ENCODE results near the gene ESRRG. TPM values are rescaled to one million over a fixed set of nuclear protein-coding genes. Genes with fewer than 3 reads are reported as not detected.

Gene ESRRG
- total and polyA plus RNA-seq, 2 donors (not counting 1 experiment from before 2014, with no cell fraction given): 0.06 TPM; not detected in 1

- Mint-ChIP-seq H3K9me3 (ENCODE audit: insufficient read depth) (peaks cover 3% of the 10 kb centered on the region), H3K4me3 (no peak overlapping the region), H3K27ac (no peak overlapping the region), H3K27me3 (no peaks in the 10 kb centered on the region), H3K4me1 (no peaks in the 10 kb centered on the region)
- intact Hi-C loops (cut with micrococcal nuclease): no loop called here
- no peak overlapping the region for H3K4me2 ChIP-seq (replicated peaks; ENCODE audit: low read depth, low read length, poor library complexity, severe bottlenecking)
- H3K9ac ChIP-seq (ENCODE audit: low read length): no peak overlapping the region
- no peak for DNase-seq
- no peak overlapping the region for H3K27ac ChIP-seq (ENCODE audit: low read length in 2 of 2)
- ATAC-seq (ENCODE audit: low read depth): no peak
- ChIA-PET POLR2A (no interaction called here), CTCF (no interaction called here)
- no peak overlapping the region for H3K4me3 ChIP-seq (ENCODE audit: control extremely low read depth in 1 of 5, extremely low read depth in 1 of 5, insufficient read depth in 1 of 5, low read depth in 2 of 5, low read length in 4 of 5)
- H2AFZ ChIP-seq (ENCODE audit: insufficient read depth, low read depth, low read length, poor library complexity, severe bottlenecking): no peak overlapping the region
- no peaks in the 10 kb centered on the region for H4K20me1 ChIP-seq (ENCODE audit: control insufficient read depth, insufficient read depth, low read length, poor library complexity, severe bottlenecking)
- no peaks in the 10 kb centered on the region for H3K79me2 ChIP-seq (ENCODE audit: control insufficient read depth, insufficient read depth, low read length)
- H3K27me3 ChIP-seq (replicated peaks in 1 of 4; ENCODE audit: control extremely low read depth in 1 of 4, control insufficient read depth in 3 of 4, insufficient read depth in 4 of 4, low read length in 3 of 4): no peaks in the 10 kb centered on the region
- no peaks in the 10 kb centered on the region for H3K36me3 ChIP-seq (replicated peaks in 1 of 2; ENCODE audit: control extremely low read depth in 1 of 2, control insufficient read depth in 1 of 2, extremely low read depth in 1 of 2, insufficient read depth in 2 of 2, low read length in 1 of 2)
- peaks cover 0 to 4% (median 0%) of the 10 kb centered on the region in 3 donors for H3K9me3 ChIP-seq (ENCODE audit: control extremely low read depth in 1 of 3, control insufficient read depth in 2 of 3, insufficient read depth in 1 of 3, low read length in 2 of 3)
- no peak for TF ChIP-seq EZH2 (IDR thresholded peaks at IDR 0.05; ENCODE audit: borderline replicate concordance, insufficient read depth, low read depth, low read length, poor library complexity, severe bottlenecking)
- no peak for TF ChIP-seq CTCF (IDR thresholded peaks at IDR 0.05)
- H3K4me1 ChIP-seq (ENCODE audit: control insufficient read depth in 2 of 2, insufficient read depth in 2 of 2, low read length in 2 of 2): no peaks in the 10 kb centered on the region
- 97% methylated on average over 7 of the region's 8 CpGs for WGBS (ENCODE audit: insufficient coverage)
These were observed 245.0 kb downstream of the ESRRG start for GRCh38 chr1:216478238-216478637.

GRCh38 chr1:216476341-216476740 is 246.9 kb downstream of the ESRRG start:
- ATAC-seq (ENCODE audit: low read depth) (no peak), DNase-seq (no peak)
- Histone ChIP-seq H3K27me3 (replicated peaks in 1 of 4; ENCODE audit: control extremely low read depth in 1 of 4, control insufficient read depth in 3 of 4, insufficient read depth in 4 of 4, low read length in 3 of 4) (no peaks in the 10 kb centered on the region), H3K36me3 (replicated peaks in 1 of 2; ENCODE audit: control extremely low read depth in 1 of 2, control insufficient read depth in 1 of 2, extremely low read depth in 1 of 2, insufficient read depth in 2 of 2, low read length in 1 of 2) (no peaks in the 10 kb centered on the region), H2AFZ (ENCODE audit: insufficient read depth, low read depth, low read length, poor library complexity, severe bottlenecking) (no peak overlapping the region), H3K9me3 (ENCODE audit: control extremely low read depth in 1 of 3, control insufficient read depth in 2 of 3, insufficient read depth in 1 of 3, low read length in 2 of 3) (no peaks in the 10 kb centered on the region), H4K20me1 (ENCODE audit: control insufficient read depth, insufficient read depth, low read length, poor library complexity, severe bottlenecking) (no peaks in the 10 kb centered on the region), H3K4me3 (ENCODE audit: control extremely low read depth in 1 of 5, extremely low read depth in 1 of 5, insufficient read depth in 1 of 5, low read depth in 2 of 5, low read length in 4 of 5) (no peak overlapping the region), H3K4me1 (ENCODE audit: control insufficient read depth in 2 of 2, insufficient read depth in 2 of 2, low read length in 2 of 2) (no peaks in the 10 kb centered on the region), H3K79me2 (ENCODE audit: control insufficient read depth, insufficient read depth, low read length) (no peaks in the 10 kb centered on the region), H3K9ac (ENCODE audit: low read length) (no peak overlapping the region), H3K27ac (ENCODE audit: low read length in 2 of 2) (no peak overlapping the region), H3K4me2 (replicated peaks; ENCODE audit: low read depth, low read length, poor library complexity, severe bottlenecking) (no peak overlapping the region)
- ChIA-PET CTCF (no interaction called here), POLR2A (no interaction called here)
- TF ChIP-seq EZH2 (IDR thresholded peaks at IDR 0.05; ENCODE audit: borderline replicate concordance, insufficient read depth, low read depth, low read length, poor library complexity, severe bottlenecking) (no peak), CTCF (IDR thresholded peaks at IDR 0.05) (no peak)
- no peaks in the 10 kb centered on the region for H3K27me3 Mint-ChIP-seq
- H3K27ac Mint-ChIP-seq: no peak overlapping the region
- no peak overlapping the region for H3K4me3 Mint-ChIP-seq
- H3K4me1 Mint-ChIP-seq: no peaks in the 10 kb centered on the region
- H3K9me3 Mint-ChIP-seq (ENCODE audit: insufficient read depth): peaks cover 3% of the 10 kb centered on the region
- intact Hi-C loops (cut with micrococcal nuclease): no loop called here
- no CpG with 5 or more reads among the region's 1 CpG for WGBS (ENCODE audit: insufficient coverage)
